ENCODE results near the gene PABPN1L.

Gene PABPN1L

GRCh38 chr16:88851616-88852015 is 14.8 kb downstream of the PABPN1L start:
- Histone ChIP-seq H3K27me3 (ENCODE audit: low read length) (no peaks in the 10 kb centered on the region), H3K4me2 (ENCODE audit: low read depth, low read length, poor library complexity, severe bottlenecking) (no peak overlapping the region), H3K9me3 (ENCODE audit: insufficient read depth, low read length) (no peaks in the 10 kb centered on the region), H2AFZ (ENCODE audit: low read depth, low read length, severe bottlenecking) (no peak overlapping the region), H3F3A (ENCODE audit: insufficient read depth) (peaks cover 7% of the 10 kb centered on the region), H3K27ac (ENCODE audit: low read depth, low read length) (no peak overlapping the region), H3K79me2 (ENCODE audit: insufficient read depth, low read length) (peaks cover 4% of the 10 kb centered on the region; the same call in 1 of the 2 replicates), H3K36me3 (ENCODE audit: low read length) (no peaks in the 10 kb centered on the region), H3K9me2 (replicated peaks; ENCODE audit: insufficient read depth, low read length) (no peaks in the 10 kb centered on the region), H3K9ac (ENCODE audit: low read length) (no peak overlapping the region), H3K4me3 (ENCODE audit: insufficient read depth, low read length, poor library complexity, severe bottlenecking) (no peak overlapping the region), H4K20me1 (ENCODE audit: low read depth, low read length) (no peaks in the 10 kb centered on the region)
- TF ChIP-seq CTCF (IDR thresholded peaks at IDR 0.05; ENCODE audit: insufficient read depth, low read length, poor library complexity, severe bottlenecking) (no peak), EZH2phosphoT487 (conservative IDR thresholded peaks at IDR 0.05; ENCODE audit: low read length) (no peak)

GRCh38 chr16:88850531-88851199 is 15.8 kb downstream of the PABPN1L start:
- H3K27ac ChIP-seq (ENCODE audit: low read depth, low read length) = no peak overlapping the region
- H3K36me3 ChIP-seq (ENCODE audit: low read length) = no peaks in the 10 kb centered on the region
- peaks cover 7% of the 10 kb centered on the region for H3F3A ChIP-seq (ENCODE audit: insufficient read depth)
- no peaks in the 10 kb centered on the region for H4K20me1 ChIP-seq (ENCODE audit: low read depth, low read length)
- no peaks in the 10 kb centered on the region for H3K27me3 ChIP-seq (ENCODE audit: low read length)
- TF ChIP-seq CTCF (IDR thresholded peaks at IDR 0.05; ENCODE audit: insufficient read depth, low read length, poor library complexity, severe bottlenecking) = no peak
- no peak for TF ChIP-seq EZH2phosphoT487 (conservative IDR thresholded peaks at IDR 0.05; ENCODE audit: low read length)
- H3K79me2 ChIP-seq (ENCODE audit: insufficient read depth, low read length) = no peaks in the 10 kb centered on the region; the same call in 1 of the 2 replicates
- H3K4me2 ChIP-seq (ENCODE audit: low read depth, low read length, poor library complexity, severe bottlenecking) = no peak overlapping the region
- no peak overlapping the region for H3K4me3 ChIP-seq (ENCODE audit: insufficient read depth, low read length, poor library complexity, severe bottlenecking)
- no peak overlapping the region for H3K9ac ChIP-seq (ENCODE audit: low read length)
- no peak overlapping the region for H2AFZ ChIP-seq (ENCODE audit: low read depth, low read length, severe bottlenecking)
- H3K9me3 ChIP-seq (ENCODE audit: insufficient read depth, low read length) = no peaks in the 10 kb centered on the region
- H3K9me2 ChIP-seq (replicated peaks; ENCODE audit: insufficient read depth, low read length) = no peaks in the 10 kb centered on the region

- no peak overlapping the region for H2AFZ ChIP-seq (ENCODE audit: low read depth, low read length, severe bottlenecking)
- no peak overlapping the region for H3K4me2 ChIP-seq (ENCODE audit: low read depth, low read length, poor library complexity, severe bottlenecking)
- H3K79me2 ChIP-seq (ENCODE audit: insufficient read depth, low read length) = no peaks in the 10 kb centered on the region
- no peaks in the 10 kb centered on the region for H3K9me3 ChIP-seq (ENCODE audit: insufficient read depth, low read length)
- H3K9me2 ChIP-seq (replicated peaks; ENCODE audit: insufficient read depth, low read length) = no peaks in the 10 kb centered on the region
- no peaks in the 10 kb centered on the region for H3K36me3 ChIP-seq (ENCODE audit: low read length)
- no peak overlapping the region for H3K27ac ChIP-seq (ENCODE audit: low read depth, low read length)
- H3K4me3 ChIP-seq (ENCODE audit: insufficient read depth, low read length, poor library complexity, severe bottlenecking) = no peak overlapping the region
- H3F3A ChIP-seq (ENCODE audit: insufficient read depth) = no peaks in the 10 kb centered on the region
- no peaks in the 10 kb centered on the region for H4K20me1 ChIP-seq (ENCODE audit: low read depth, low read length)
- TF ChIP-seq EZH2phosphoT487 (conservative IDR thresholded peaks at IDR 0.05; ENCODE audit: low read length) (no peak), CTCF (IDR thresholded peaks at IDR 0.05; ENCODE audit: insufficient read depth, low read length, poor library complexity, severe bottlenecking) (no peak)
- H3K9ac ChIP-seq (ENCODE audit: low read length) = no peak overlapping the region
- no peaks in the 10 kb centered on the region for H3K27me3 ChIP-seq (ENCODE audit: low read length)
Observed at GRCh38 chr16:88848557-88848956, 17.9 kb downstream of the PABPN1L start.
